ENCODE data around the gene CADPS. TPM values are rescaled to one million over a fixed set of nuclear protein-coding genes. Genes with fewer than 3 reads are reported as not detected.

Gene CADPS
- total RNA-seq, 8 experiments from 2014 or later: 1.6 to 196 (median 90.7) TPM

DNA sequence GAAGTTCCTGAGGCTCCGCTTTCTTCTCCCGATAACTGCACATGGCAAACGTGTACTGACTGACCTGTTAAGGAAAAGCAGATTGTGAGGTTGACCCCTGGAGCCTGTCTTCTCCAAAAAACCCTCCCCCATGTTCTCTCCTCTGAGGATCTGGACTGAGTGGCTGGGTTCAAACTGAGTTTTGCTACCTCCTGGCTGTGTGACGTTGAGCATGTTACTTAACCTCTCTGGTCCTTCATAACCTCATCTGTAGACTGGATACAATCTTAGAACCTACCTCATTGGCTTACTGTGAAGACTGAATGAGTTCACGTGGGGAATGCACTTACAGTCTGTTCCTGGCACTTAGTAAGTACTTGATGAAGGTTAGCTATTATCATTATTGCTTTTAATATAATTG, 317.8 kb downstream of the CADPS start:
- WGBS, 10 experiments: 33 to 80% (median 66%) methylated on average over 1 to 3 of the region's 5 CpGs; no CpG with 5 or more reads in 4 of the 10 experiments
- H3K27ac ChIP-seq: no peak overlapping the region
- no peak overlapping the region for H3K4me3 ChIP-seq
- in situ Hi-C loops (cut with MboI; ENCODE audit: low pct_unique_long_range_greater_than_20kb in 2 of 9, low sequenced_read_pairs in 9 of 9, unreplicated experiment in 9 of 9): loop anchor here in 5 of 9 experiments (10.0 to 25.0 kb wide), 3 partner anchors 220 to 345 kb away; no protein-coding TSS in a partner anchor
- H3K4me1 ChIP-seq (replicated peaks in 1 of 2): no peaks in the 10 kb centered on the region
- no peak for ATAC-seq (replicated peaks in 6 of 8)

DNA sequence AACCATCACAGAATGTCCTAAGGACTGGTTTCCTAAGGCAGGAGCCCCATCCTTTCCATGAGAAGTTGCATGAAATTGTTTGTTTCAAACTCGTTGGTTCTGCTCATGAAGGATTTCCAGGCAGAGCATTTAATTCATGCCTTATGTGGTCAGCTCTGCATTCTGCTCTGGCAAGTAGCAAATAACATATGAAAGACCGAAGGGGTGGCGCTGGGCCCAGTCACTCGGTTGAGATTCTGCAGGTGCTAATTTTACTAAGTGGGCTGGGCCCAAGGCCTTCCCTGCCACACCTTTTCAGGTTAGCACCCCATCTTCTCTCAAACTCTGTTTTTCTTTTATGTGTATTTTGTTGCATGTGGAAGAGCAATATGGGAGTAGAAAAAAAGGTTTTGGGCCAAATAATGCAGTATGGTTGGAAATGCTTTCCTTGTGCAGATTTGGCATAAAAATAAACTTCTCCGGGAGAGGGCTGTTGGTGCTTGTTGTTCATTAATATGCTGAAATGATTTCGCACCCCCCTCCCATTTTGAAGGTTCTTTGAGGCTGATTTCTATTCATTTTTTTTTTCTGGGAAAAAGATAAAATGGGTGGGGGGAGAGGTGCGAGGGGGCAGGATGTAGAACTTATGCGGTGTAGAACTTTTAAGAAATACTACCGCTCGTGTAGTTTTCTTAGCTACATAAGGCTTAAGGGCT, 318.9 kb downstream of the CADPS start:
- no peaks in the 10 kb centered on the region for H3K4me1 ChIP-seq (replicated peaks in 1 of 2)
- no peak overlapping the region for H3K4me3 ChIP-seq
- H3K27ac ChIP-seq: no peak overlapping the region
- in situ Hi-C loops (cut with MboI; ENCODE audit: low pct_unique_long_range_greater_than_20kb in 2 of 9, low sequenced_read_pairs in 9 of 9, unreplicated experiment in 9 of 9): loop anchor here in 5 of 9 experiments (10.0 to 25.0 kb wide), 3 partner anchors 219 to 344 kb away; no protein-coding TSS in a partner anchor
- 36 to 100% (median 69%) methylated on average over 2 to 8 of the region's 10 CpGs; no CpG with 5 or more reads in 2 of the 10 experiments for WGBS, 10 experiments
- ATAC-seq (replicated peaks in 6 of 8): no peak

DNA sequence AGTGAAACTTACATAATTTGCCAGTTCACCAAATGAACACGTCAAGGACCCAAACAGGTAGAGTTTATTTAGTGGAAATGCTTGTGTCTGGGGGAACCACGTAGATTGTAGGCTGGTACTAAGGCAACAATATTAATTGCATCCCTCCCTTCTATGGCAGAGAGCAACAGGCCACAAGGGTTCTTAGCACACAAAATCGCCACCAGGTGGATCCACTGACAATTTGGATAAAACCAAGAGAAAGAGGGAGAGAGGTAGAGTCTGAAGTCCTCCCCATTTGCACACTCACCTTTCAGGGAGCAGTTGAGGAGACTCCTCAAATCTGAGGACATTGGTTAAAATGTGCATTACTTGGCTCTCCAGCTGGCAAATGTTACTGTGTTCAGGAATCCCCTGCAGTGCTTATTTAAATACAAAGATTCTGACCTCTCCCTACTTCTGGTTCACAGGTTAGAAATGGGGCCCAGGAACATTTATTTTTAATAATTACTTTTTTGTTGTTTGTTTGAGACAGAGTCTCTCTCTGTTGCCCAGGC, 320.9 kb downstream of the CADPS start:
- WGBS, 10 experiments: 50 to 95% (median 69%) methylated on average over 1 to 3 of the region's 3 CpGs
- ATAC-seq (replicated peaks in 6 of 8): peak in 1 of 8 experiments; percentile 45
- Histone ChIP-seq H3K4me1 (replicated peaks in 1 of 2) (no peaks in the 10 kb centered on the region), H3K27ac (no peak overlapping the region), H3K4me3 (no peak overlapping the region)
- in situ Hi-C loops (cut with MboI; ENCODE audit: low pct_unique_long_range_greater_than_20kb in 2 of 9, low sequenced_read_pairs in 9 of 9, unreplicated experiment in 9 of 9): loop anchor here in 5 of 9 experiments (10.0 to 25.0 kb wide), 3 partner anchors 217 to 342 kb away; no protein-coding TSS in a partner anchor

DNA sequence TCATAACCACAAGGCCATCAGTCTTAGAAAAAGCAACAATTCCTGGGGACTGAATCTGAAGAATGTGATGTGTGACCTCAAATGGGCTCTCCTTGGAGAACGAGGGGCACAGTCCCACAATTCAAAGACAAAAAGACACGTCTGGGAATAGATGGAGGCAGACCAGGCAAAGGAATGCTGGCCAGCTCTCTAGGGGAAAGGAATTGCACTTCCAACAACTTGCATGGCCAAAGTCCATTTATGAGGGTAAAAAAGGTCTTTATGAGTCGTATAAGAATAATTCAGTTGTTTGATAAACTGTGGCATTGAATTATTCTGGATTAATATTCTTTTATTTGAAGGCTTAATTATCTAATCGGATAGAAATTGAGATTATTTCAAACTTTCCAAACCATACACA, 321.4 kb downstream of the CADPS start:
- Histone ChIP-seq H3K4me1 (replicated peaks in 1 of 2) (no peaks in the 10 kb centered on the region), H3K27ac (no peak overlapping the region), H3K4me3 (no peak overlapping the region)
- in situ Hi-C loops (cut with MboI; ENCODE audit: low pct_unique_long_range_greater_than_20kb in 2 of 9, low sequenced_read_pairs in 9 of 9, unreplicated experiment in 9 of 9): loop anchor here in 5 of 9 experiments (10.0 to 25.0 kb wide), 3 partner anchors 217 to 342 kb away; no protein-coding TSS in a partner anchor
- no peak for ATAC-seq (replicated peaks in 6 of 8)
- 38 to 100% (median 71%) methylated on average over 2 to 4 of the region's 4 CpGs; no CpG with 5 or more reads in 1 of the 10 experiments for WGBS, 10 experiments

DNA sequence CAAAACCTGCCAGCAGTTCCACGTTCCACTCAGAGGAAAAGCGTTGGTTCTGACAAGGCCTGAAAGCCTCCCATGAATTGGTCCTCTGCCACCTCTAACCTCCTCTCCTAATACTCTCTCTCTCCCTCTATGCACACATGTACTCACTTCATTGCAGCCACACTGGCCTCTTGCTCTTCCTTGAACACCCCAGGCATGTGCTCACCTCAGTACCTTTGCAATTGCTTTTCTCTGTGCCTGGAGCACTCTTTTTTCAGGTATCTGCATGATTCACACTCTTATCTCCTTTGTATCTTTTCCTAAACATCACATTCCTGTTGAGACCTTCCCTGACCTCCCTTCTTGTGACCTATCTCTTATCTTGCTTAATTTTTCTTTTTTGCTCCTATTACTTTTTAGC, 323.7 kb downstream of the CADPS start:
- Histone ChIP-seq H3K4me1 (replicated peaks in 1 of 2) (no peaks in the 10 kb centered on the region), H3K4me3 (no peak overlapping the region), H3K27ac (no peak overlapping the region)
- ATAC-seq (replicated peaks in 6 of 8): no peak
- in situ Hi-C loops (cut with MboI; ENCODE audit: low pct_unique_long_range_greater_than_20kb in 2 of 9, low sequenced_read_pairs in 9 of 9, unreplicated experiment in 9 of 9): loop anchor here in 5 of 9 experiments (10.0 to 25.0 kb wide), 3 partner anchors 214 to 339 kb away; no protein-coding TSS in a partner anchor
- 14 to 100% (median 85%) methylated on average over 1 to 2 of the region's 2 CpGs; no CpG with 5 or more reads in 2 of the 10 experiments for WGBS, 10 experiments

- H3K4me3 ChIP-seq: no peak overlapping the region
- H3K27ac ChIP-seq: no peak overlapping the region
- in situ Hi-C loops (cut with MboI; ENCODE audit: low pct_unique_long_range_greater_than_20kb in 2 of 9, low sequenced_read_pairs in 9 of 9, unreplicated experiment in 9 of 9): loop anchor here in 5 of 9 experiments (10.0 to 25.0 kb wide), 3 partner anchors 213 to 338 kb away; no protein-coding TSS in a partner anchor
- 0 to 90% (median 65%) methylated on average over 1 to 5 of the region's 5 CpGs for WGBS, 10 experiments
- H3K4me1 ChIP-seq (replicated peaks in 1 of 2): no peaks in the 10 kb centered on the region
- peak in 2 of 8 experiments; percentile 29 to 85 for ATAC-seq (replicated peaks in 6 of 8)
These were observed 324.8 kb downstream of the CADPS start for GRCh38 chr3:62550439-62550838.

GRCh38 chr3:62548528-62549205, 326.5 kb downstream of the CADPS start:
- Histone ChIP-seq H3K27ac (no peak overlapping the region), H3K4me1 (replicated peaks in 1 of 2) (no peaks in the 10 kb centered on the region), H3K4me3 (no peak overlapping the region)
- ATAC-seq (replicated peaks in 6 of 8): peak in 3 of 8 experiments; percentile 63 to 94 (median 75)
- in situ Hi-C loops (cut with MboI; ENCODE audit: low pct_unique_long_range_greater_than_20kb in 2 of 9, low sequenced_read_pairs in 9 of 9, unreplicated experiment in 9 of 9): no loop called here
- WGBS, 10 experiments: 8 to 66% (median 46%) methylated on average over 2 of the region's 2 CpGs; no CpG with 5 or more reads in 2 of the 10 experiments

DNA sequence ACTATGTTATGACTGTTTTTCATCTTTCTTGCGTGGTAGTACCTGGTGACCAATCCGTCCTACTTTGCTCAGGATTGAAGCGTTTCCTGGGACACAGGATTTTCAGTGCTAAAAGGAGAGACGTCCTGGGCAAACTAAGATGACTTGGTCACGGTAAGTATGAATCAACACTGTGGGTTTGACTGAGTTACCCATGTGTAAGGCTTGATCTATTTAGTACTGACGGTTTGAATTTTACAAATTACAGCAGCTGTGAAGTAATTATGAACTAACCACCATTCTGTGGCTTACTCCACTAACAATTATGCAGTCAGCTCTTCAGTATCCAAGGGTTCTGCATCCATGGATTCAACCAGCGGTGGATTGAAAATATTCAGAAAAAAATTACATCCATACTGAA, 328.9 kb downstream of the CADPS start:
- 41 to 100% (median 90%) methylated on average over 1 to 7 of the region's 7 CpGs; no CpG with 5 or more reads in 1 of the 10 experiments for whole genome bisulfite sequencing, 10 experiments
- no peak overlapping the region for H3K27ac ChIP-seq
- ATAC-seq (replicated peaks in 6 of 8): no peak
- H3K4me3 ChIP-seq: no peak overlapping the region
- in situ Hi-C loops (cut with MboI; ENCODE audit: low pct_unique_long_range_greater_than_20kb in 2 of 9, low sequenced_read_pairs in 9 of 9, unreplicated experiment in 9 of 9): no loop called here
- no peaks in the 10 kb centered on the region for H3K4me1 ChIP-seq (replicated peaks in 1 of 2)

- Histone ChIP-seq H3K4me1 (replicated peaks in 1 of 2) (peaks cover 3 to 11% of the 10 kb centered on the region in 2 donors), H3K4me3 (no peak overlapping the region), H3K27ac (no peak overlapping the region)
- WGBS, 10 experiments: 0 to 100% (median 85%) methylated on average over 1 to 2 of the region's 2 CpGs; no CpG with 5 or more reads in 1 of the 10 experiments
- ATAC-seq (replicated peaks in 6 of 8): no peak
- in situ Hi-C loops (cut with MboI; ENCODE audit: low pct_unique_long_range_greater_than_20kb in 2 of 9, low sequenced_read_pairs in 9 of 9, unreplicated experiment in 9 of 9): no loop called here
These were observed 333.0 kb downstream of the CADPS start for GRCh38 chr3:62542185-62542584.

DNA sequence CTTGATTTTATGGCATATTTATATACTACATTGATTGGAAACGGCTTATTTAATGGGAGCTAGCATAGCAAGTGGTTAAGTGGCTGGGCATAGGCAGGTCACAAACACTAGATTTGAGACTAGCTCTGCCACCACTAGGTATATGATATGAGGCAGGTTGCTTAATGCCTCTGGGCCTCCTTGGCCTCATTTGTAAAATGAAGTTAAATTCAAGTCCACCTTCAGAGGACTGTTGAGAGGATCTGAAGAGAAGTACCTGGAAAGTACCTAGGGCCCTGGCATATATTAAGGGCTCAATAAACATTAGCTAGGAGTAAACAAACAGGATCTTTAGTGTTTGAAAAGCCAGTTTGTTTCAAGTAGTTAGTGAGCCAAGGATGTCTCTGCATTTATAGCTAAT, 335.5 kb downstream of the CADPS start:
- Histone ChIP-seq H3K4me3 (no peak overlapping the region), H3K4me1 (replicated peaks in 1 of 2) (peaks cover 3 to 11% of the 10 kb centered on the region in 2 donors), H3K27ac (no peak overlapping the region)
- 50 to 100% (median 86%) methylated on average over 1 of the region's 1 CpG; no CpG with 5 or more reads in 3 of the 10 experiments for WGBS, 10 experiments
- no peak for ATAC-seq (replicated peaks in 6 of 8)
- in situ Hi-C loops (cut with MboI; ENCODE audit: low pct_unique_long_range_greater_than_20kb in 2 of 9, low sequenced_read_pairs in 9 of 9, unreplicated experiment in 9 of 9): no loop called here

DNA sequence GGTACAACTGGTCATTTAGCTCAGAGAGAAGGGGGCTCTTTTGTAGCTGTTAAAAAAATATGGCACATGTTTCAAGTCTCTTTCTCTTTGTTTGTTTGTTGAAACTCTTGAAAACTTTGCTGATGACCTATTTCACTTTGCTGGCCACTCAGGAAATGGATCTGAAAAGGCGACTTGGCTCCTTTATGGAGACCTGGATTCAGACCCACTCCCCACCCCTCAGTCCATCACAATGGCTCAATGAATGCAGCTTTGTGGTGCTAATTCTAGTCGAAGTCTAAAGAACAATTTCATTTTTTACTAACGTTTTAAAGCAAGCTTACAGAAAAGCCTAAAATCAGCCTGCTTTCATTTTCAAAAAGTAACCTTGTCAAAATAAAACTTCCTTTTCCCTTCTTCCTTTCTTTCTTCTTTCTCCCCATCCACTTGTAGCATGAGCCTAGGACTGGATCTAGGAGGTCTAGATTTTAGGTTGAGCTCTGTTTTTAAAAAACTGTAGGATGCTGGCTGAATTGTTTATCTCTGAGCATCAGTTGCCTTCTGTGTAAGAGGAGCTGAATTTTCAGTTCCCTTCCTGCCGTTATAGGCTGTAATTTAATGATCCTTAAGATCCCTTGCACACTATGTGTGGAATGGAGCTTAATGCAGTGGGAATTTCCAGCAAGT, 336.4 kb downstream of the CADPS start:
- no peak overlapping the region for H3K27ac ChIP-seq
- 6 to 49% (median 23%) methylated on average over 1 to 4 of the region's 4 CpGs; no CpG with 5 or more reads in 1 of the 10 experiments for WGBS, 10 experiments
- H3K4me3 ChIP-seq: no peak overlapping the region
- H3K4me1 ChIP-seq (replicated peaks in 1 of 2): peaks cover 3 to 11% of the 10 kb centered on the region in 2 donors
- in situ Hi-C loops (cut with MboI; ENCODE audit: low pct_unique_long_range_greater_than_20kb in 2 of 9, low sequenced_read_pairs in 9 of 9, unreplicated experiment in 9 of 9): no loop called here
- ATAC-seq (replicated peaks in 6 of 8): peak in 2 of 8 experiments; percentile 29 to 45

- ATAC-seq (replicated peaks in 6 of 8): no peak
- Histone ChIP-seq H3K4me3 (no peak overlapping the region), H3K27ac (no peak overlapping the region), H3K4me1 (replicated peaks in 1 of 2) (peaks cover 3 to 11% of the 10 kb centered on the region in 2 donors)
- 4 to 100% (median 86%) methylated on average over 2 to 7 of the region's 7 CpGs for WGBS, 10 experiments
- in situ Hi-C loops (cut with MboI; ENCODE audit: low pct_unique_long_range_greater_than_20kb in 2 of 9, low sequenced_read_pairs in 9 of 9, unreplicated experiment in 9 of 9): no loop called here
These were observed 340.9 kb downstream of the CADPS start for GRCh38 chr3:62534326-62534725.

Data from motor neuron (in vitro differentiated cells).